GM18951 (cell line): Measurements from ENCODE around the gene NAA16.

ENCODE experiments used
- POLR2A ChIP-seq: IDR thresholded peaks from 4 replicates; pipeline ENCODE4 v1.6.1; 2011; ENCODE audit warnings: mild to moderate bottlenecking; ENCODE audit not compliant: insufficient read length, insufficient read depth; ENCODE audit errors: extremely low read depth
- in situ Hi-C: fragments of 300-500 bp; cut with MboI; formaldehyde crosslinking; loops from one replicate; pipeline ENCODE4 v1.12.0; 2022; ENCODE audit warnings: low sequenced_read_pairs, mixed read lengths, inconsistent platforms; ENCODE audit not compliant: unreplicated experiment

NAA16 gene

DNA sequence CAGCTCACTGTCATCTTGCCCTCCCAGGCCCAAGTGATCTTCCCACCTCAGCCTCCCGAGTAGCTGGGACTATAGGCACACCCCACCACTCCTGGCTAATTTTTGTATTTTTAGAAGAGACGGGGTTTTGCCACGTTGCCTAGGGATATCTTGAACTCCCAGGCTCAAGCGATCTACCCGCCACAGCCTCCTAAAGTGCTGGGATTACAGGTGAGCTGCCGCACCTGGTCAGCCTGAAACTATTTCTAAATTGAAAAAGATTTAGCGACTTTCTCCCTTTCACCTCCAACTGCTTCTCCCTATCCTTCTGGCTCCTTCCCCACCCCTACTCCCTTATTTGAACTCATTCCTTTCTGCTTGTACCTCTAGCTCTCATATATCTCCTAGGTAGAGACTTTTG is 19.8 kb upstream of the NAA16 start:
- in situ Hi-C loops, result no loop called here
- no peak for TF ChIP-seq POLR2A

DNA sequence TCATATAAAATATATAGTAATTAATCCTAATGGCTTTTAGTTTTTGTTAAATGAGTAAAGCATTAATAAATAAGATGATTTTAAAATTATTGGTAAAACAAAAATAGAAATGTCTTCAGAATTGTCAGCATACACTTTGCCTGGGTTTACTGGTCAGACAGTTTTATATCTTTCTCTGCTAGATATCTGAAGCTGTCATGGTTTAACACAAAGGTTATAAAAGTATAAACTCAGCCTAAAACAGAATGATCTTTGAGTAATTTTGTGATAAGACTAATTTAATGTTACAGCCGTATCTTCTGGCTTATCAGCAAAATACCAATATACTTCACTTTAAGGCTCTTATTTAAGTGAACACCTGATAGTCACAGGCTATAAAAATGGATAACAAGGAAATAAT is 17.8 kb upstream of the NAA16 start:
- in situ Hi-C loops, result no loop called here
- TF ChIP-seq POLR2A, result no peak

DNA sequence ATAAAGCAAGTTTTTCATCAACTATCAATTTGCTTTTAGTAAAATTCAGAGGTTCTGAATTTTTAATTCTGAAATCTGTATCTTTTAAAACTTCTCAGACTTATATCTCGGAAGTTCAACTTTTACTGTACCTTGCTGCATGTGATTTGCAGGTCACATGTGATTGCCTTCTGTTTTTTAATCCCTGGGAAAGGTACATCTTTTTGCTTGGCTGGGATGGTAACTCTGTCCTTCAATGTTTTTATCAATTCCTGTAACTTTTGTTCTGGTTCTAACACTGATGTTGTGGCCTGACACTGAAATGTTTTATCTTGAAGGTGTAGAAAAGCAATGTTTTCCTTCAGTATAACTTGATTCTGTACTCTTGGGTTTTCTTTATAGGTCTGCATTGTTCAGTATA is 16.2 kb upstream of the NAA16 start:
- in situ Hi-C loops, result no loop called here
- TF ChIP-seq POLR2A, result no peak

DNA sequence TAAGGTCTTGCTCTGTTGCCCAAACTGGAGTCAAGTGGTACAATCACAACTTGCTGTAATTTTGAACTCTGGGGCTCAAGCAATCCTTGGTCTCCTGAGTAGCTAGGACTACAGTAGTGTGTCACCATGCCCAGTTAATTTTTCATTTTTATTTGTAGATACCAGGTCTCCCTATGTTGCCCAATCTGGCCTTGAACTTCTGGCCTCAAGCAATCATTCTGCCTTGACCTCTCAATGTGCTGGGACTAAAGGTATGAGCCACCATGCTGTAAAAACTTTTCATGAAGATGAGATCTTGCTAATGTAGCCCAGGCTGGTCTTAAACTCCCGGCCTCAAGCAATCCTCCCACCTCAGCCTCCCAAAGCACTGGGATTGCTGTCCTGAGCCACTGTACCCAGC is 15.1 kb upstream of the NAA16 start:
- TF ChIP-seq POLR2A, result no peak
- in situ Hi-C loops, result no loop called here

DNA sequence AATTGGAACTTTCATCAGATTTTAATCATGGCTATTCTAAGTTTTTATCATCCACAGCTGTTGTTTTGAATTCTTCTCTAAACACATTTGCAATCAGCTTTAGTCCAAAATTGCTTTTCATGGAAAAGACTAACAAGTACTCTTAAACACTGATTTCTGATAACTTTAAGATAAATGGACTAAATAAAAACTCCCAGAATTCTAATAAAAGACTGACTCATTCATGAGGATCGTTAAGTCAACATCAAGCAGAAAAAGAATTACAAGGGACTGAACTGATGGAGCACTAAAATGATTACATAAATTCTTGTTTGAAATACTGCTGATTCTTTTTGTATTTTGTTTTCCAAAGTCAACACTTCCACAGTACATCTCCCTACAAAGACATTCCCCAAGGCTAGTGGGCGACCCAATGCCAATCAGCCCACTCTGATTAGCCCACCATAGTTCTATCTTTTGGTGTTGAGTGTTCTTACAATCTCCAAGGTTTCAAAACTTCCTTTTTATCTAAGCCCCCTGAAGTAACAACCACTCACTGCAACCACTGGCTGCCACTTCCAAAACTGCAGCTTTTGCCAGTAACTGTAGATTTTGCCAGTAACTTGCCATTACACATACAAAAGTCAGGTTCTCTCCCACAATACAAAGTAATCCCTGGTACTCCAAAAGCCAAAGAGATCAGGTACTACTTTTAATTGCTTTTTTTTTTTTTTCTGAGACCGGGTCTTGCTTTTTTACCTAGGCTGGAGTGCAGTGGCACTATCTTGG is 14.0 kb upstream of the NAA16 start:
- in situ Hi-C loops, result no loop called here
- no peak for TF ChIP-seq POLR2A

DNA sequence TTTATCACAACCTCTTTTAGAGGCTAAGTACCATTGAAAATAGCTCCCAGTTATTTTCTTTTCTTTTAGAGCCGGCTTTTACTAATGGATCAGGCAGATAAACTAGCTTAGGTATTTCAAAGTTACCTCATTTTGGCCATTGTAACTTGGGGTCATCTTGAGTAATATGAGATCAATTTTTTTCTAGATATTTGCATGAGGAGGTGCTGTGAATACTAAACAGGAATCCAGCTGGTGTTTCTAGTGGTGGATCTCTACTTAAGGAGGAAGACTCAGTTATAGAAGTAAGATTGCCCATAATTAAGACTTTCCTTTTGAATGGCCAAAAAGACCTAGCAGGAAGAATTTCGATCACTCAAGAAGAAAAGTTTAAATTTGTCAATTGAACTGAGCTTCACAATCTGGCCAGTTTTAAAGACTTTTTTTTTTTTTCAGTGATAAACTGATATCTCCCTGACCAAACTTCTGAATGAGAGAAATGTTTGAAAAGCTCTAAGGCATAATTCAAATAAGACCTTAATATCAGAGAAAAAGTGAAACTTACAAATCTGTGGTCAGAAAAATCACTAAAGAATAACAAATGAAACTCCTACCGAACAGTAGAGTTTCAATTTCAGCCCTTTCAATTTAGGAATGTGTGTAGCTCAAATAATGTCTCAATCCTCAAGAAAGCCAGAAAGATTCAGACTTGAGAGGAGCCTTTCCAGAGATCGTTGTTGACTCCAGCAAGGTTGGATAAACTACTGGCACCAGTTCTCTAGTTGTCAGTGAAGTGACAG is 11.6 kb upstream of the NAA16 start:
- in situ Hi-C loops, result no loop called here

DNA sequence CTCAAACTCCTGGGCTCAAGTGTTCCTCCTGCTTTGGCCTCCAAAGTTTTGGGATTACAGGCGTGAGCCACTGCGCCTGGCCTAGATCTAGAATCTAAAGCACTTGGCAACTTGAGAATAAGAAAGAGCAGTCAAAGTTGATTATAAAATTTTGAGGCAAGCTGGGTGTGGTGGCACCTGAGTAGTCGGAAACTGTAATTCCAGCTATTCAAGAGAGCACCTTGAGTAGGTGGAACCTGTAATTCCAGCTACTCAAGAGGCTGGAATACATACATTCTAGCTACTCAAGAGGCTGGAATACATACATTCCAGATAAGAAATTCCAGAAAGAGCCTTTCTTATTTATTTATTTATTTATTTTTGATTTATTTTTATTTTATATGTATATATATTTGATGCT is 8.3 kb upstream of the NAA16 start:
- no peak for TF ChIP-seq POLR2A
- in situ Hi-C loops, result no loop called here

More for the DNA sequence above, 11.6 kb upstream of the NAA16 start:
- no peak for TF ChIP-seq POLR2A

DNA sequence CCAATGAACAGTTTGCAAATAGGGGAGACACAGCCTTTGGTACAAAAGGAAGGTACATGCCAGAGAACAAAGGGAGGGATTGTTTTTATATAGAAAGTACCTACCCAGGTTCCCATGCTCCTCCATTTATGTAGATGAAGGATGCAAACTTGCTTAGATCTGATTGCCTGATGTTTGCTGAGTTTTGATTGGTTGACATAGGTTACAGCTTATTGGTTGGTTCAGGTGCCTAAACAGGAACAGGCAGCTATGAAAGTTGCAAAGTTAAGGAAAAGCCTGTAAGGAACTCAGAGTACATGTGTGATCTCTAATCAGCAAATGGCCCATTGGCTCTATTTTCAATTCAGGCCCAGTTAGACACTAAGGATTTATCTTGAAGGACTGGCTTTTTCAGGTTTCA is 6.5 kb upstream of the NAA16 start:
- in situ Hi-C loops, result no loop called here
- TF ChIP-seq POLR2A, result no peak

DNA sequence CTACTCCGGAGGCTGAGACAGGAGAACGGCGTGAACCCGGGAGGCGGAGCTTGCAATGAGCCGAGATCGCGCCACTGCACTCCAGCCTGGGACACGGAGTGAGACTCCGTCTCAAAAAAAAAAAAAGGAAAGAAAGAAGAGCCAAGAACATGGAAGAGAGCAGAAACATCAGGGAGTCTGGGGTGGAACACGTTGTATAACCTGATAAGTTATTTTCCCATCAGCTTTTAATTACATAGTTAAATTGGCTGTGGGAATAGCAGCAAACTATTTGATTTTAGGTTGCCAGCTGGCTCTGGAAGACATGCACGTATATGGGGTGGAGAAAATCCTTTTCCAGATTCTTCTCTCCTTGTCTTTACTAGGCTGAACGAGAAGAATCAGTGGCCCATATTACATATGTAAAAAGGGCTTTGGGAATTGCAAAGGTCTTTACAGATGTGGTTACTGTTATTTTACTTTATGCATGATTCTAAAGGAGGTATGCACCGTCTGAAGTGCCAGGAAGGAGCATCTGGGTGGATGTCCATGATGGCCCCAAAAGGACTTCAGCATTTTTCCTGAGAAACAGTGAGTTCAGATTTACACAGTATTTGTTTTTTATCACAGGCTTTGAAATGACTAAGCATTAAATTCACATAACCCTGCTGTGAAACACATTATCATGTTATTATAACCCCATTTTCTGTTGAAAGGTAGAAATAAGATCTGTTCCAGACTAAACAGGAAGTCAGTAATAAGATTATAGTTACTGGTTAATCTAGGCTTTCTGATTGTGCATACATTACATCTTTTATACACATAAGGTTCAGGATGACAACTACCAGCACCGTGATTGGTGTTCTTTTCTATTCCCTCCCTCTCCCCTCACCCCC is 4.6 kb upstream of the NAA16 start:
- TF ChIP-seq POLR2A, result no peak
- in situ Hi-C loops, result no loop called here

DNA sequence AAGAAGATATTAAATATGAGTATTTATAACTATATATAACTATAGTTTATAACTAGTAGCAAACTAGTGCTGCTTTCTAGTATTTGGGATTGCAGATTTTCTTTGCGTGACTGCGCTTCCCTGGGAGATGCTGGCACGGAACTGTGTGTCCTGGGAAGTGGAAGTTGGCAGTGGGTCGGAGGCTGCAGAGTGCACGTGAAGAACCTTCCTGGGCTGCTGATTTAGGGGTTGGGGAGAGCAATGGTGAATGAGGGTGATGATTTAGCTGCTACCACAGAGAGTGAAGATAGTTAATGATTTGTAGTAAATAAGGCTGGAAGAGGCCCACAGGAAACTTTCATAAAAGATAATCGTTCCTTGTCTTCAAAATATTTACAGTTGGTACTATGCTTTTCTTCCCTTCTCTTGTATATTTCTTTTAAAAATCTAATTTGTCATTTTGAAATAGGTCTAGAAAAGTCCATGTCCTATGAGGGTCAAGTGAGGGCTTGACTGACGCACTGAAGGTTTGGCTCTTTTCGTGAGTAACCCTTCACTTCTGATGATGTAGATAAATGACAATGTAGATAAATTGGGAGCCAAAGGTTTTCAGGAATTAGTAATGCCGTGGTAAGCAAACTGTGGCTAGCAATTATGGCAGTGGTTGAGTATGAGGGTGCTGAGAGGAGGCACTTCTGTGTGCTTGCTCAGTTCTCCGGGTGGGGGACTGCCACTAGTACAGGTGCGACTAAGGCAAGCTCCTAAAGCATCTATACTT is 3.0 kb upstream of the NAA16 start:
- TF ChIP-seq POLR2A, result no peak
- in situ Hi-C loops, result no loop called here

DNA sequence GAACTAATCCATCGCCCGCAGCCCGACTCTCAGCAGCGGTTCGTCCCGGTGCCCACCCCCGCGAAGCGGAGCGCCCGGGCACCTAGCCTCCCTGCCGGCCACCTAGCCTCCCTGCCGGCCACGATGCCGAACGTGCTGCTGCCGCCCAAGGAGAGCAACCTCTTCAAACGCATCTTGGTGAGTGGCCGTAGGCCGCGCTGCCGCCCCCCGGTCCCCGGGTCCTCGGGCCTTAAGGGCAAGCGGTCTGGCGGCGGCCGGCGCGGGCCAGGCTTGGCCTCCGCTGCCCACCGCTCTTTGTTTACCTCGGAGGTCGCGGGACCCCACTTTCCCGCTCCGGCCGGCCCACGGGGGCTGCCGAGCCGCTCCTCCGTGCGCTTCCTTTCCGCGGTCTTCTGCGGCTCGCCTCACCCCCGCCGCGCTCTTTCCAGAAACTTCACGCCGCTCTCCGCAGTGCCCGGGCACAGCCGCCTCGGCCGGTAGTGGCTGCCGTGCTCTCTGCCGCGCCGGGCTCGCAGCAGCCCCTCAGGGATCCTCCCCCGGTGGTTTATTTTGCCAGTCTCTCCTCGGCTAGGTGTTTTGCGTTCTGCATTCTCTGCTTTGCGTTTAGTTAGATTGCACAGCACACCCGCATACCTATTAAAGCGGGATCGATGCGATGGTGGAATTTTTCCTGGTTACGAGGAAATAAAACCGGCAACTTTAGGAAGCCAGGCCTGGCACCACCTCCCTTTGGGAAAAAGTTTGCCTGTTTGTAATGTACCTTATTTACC is 524 bp downstream of the NAA16 start:
- in situ Hi-C loops, result no loop called here
- no peak for TF ChIP-seq POLR2A

DNA sequence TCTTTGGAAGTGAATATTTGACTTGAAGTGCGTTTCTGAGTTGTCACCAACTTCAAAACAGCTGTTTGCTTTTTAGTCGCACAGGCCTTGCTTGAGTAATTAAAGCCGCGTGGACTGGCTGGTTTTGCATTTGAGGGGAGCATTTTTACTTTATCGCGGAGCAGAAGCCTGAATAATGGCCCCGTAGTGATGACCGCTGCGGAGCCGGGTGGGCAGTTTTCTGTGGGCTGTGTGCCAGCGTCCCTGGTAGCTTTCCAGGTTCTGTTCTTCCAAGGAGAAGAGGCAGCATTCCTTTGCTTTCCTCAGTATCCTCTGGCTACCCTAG is 1.1 kb downstream of the NAA16 start:
- in situ Hi-C loops, result no loop called here

More for the DNA sequence above, 1.1 kb downstream of the NAA16 start:
- TF ChIP-seq POLR2A, result no peak
